ENCODE data around the gene DKC1.

DNA sequence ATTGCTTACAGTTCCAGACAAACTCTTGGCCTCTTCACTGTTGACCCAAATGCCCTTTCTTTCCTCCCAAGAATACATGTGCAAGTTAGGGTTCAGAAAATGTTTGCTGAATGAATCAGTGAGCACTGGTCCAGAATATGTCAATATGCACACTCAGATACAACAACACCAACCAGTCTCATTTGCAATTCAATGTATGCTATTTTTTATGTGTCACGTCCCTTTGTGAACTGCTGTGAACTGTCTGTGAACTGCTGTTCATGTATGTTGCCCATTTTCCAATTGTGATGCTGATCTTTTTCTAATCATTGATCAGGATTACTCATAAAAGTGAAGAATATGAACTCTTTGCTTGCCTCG, 29.6 kb upstream of the DKC1 start:
- TF ChIP-seq POLR2A (IDR thresholded peaks at IDR 0.05) (no peak), POLR2AphosphoS5 (IDR thresholded peaks at IDR 0.05) (no peak)
